Brain microvascular endothelial cell (primary cell): Measurements from ENCODE around the gene CDK4.

Source experiments
- DNase-seq: peaks from one replicate; pipeline ENCODE4 v3.0.0-alpha.2; 2020
- H3K27ac ChIP-seq: fragments of 250-450 bp; sonication (Bioruptor Pico); 2 replicates; pipeline ENCODE4 v1.5.1; 2020; ENCODE audit warnings: mild to moderate bottlenecking, moderate library complexity
- H3K27me3 ChIP-seq: fragments of 250-450 bp; sonication (Bioruptor Pico); replicated peaks from 2 replicates; pipeline ENCODE4 v1.5.1; 2020; ENCODE audit warnings: mild to moderate bottlenecking
- H3K36me3 ChIP-seq: fragments of 250-450 bp; sonication (Bioruptor Pico); replicated peaks from 2 replicates; pipeline ENCODE4 v1.5.1; 2020; ENCODE audit warnings: mild to moderate bottlenecking
- H3K4me3 ChIP-seq: 2 replicates; pipeline ENCODE4 v1.5.1; 2011; ENCODE audit warnings: low read depth, mild to moderate bottlenecking, control low read depth, low read length, moderate library complexity
- CTCF ChIP-seq: IDR thresholded peaks from 2 replicates; pipeline ENCODE4 v1.5.1; 2011; ENCODE audit warnings: low read depth, mild to moderate bottlenecking, moderate library complexity, low read length, control low read depth, inconsistent platforms; ENCODE audit errors: missing control alignments
- in situ Hi-C: cut with HindIII; loops from 2 replicates; pipeline ENCODE4 v1.10.0; 2017; ENCODE audit warnings: low sequenced_read_pairs, low pct_ligation_motif_present

The CDK4 gene

GRCh38 chr12:57762463-57762862, 10.4 kb upstream of the CDK4 start:
- in situ Hi-C loops, result no loop called here
- no peak for DNase-seq
- H3K36me3 ChIP-seq, result no peaks in the 10 kb centered on the region
- H3K4me3 ChIP-seq, result no peak overlapping the region
- H3K27me3 ChIP-seq, result peaks cover 27% of the 10 kb centered on the region
- H3K27ac ChIP-seq, result no peak overlapping the region
- no peak for TF ChIP-seq CTCF

GRCh38 chr12:57761391-57761998, 9.4 kb upstream of the CDK4 start:
- no peak for DNase-seq
- Histone ChIP-seq H3K4me3 (no peak overlapping the region), H3K27me3 (peaks cover 27% of the 10 kb centered on the region), H3K36me3 (no peaks in the 10 kb centered on the region), H3K27ac (no peak overlapping the region)
- in situ Hi-C loops, result no loop called here
- TF ChIP-seq CTCF, result no peak

GRCh38 chr12:57760347-57760982, 8.4 kb upstream of the CDK4 start:
- Histone ChIP-seq H3K36me3 (no peaks in the 10 kb centered on the region), H3K4me3 (no peak overlapping the region), H3K27ac (no peak overlapping the region), H3K27me3 (peaks cover 18% of the 10 kb centered on the region)
- in situ Hi-C loops, result no loop called here
- no peak for TF ChIP-seq CTCF
- DNase-seq, result no peak

- Histone ChIP-seq H3K36me3 (no peaks in the 10 kb centered on the region), H3K27me3 (peaks cover 8% of the 10 kb centered on the region), H3K4me3 (no peak overlapping the region), H3K27ac (no peak overlapping the region)
- in situ Hi-C loops, result no loop called here
- TF ChIP-seq CTCF, result peak; percentile 70
- DNase-seq, result no peak
These were observed 7.4 kb upstream of the CDK4 start for GRCh38 chr12:57759360-57759980.

- peaks cover 3% of the 10 kb centered on the region for H3K27me3 ChIP-seq
- no peaks in the 10 kb centered on the region for H3K36me3 ChIP-seq
- no peak overlapping the region for H3K27ac ChIP-seq
- TF ChIP-seq CTCF, result no peak
- in situ Hi-C loops, result no loop called here
- no peak for DNase-seq
- no peak overlapping the region for H3K4me3 ChIP-seq
These were observed 6.6 kb upstream of the CDK4 start for GRCh38 chr12:57758552-57759359.
